DOHH2 (cell line): ENCODE data around the gene TMCC1.

Source experiments
- H3F3A ChIP-seq: fragments of 200-600 bp; sonication (generic), shearing (Covaris generic); 2 replicates; pipeline ENCODE4 v1.6.0; 2016; ENCODE audit warnings: antibody characterized with exemption, mild to moderate bottlenecking; ENCODE audit not compliant: control insufficient read depth, insufficient read depth
- H3K27ac ChIP-seq: fragments of 200-600 bp; sonication (generic); 2 replicates; pipeline ENCODE4 v1.5.1; 2014; ENCODE audit warnings: low read depth, mild to moderate bottlenecking, low read length, moderate library complexity
- H3K27me3 ChIP-seq: fragments of 200-600 bp; sonication (generic); 2 replicates; pipeline ENCODE4 v1.6.1; 2014; ENCODE audit warnings: mild to moderate bottlenecking, low read length, mixed read lengths; ENCODE audit not compliant: control insufficient read depth
- H3K36me3 ChIP-seq: fragments of 200-600 bp; sonication (generic); 2 replicates; pipeline ENCODE4 v1.6.1; 2014; ENCODE audit warnings: mild to moderate bottlenecking, low read length, moderate library complexity, mixed read lengths; ENCODE audit not compliant: control insufficient read depth
- H3K4me1 ChIP-seq: fragments of 200-600 bp; sonication (generic); 2 replicates; pipeline ENCODE4 v1.6.1; 2014; ENCODE audit warnings: mild to moderate bottlenecking, low read length, mixed read lengths; ENCODE audit not compliant: control insufficient read depth
- H3K4me2 ChIP-seq: fragments of 200-600 bp; sonication (generic); 2 replicates; pipeline ENCODE4 v1.6.0; 2014; ENCODE audit warnings: mild to moderate bottlenecking, low read length, moderate library complexity
- H3K4me3 ChIP-seq: fragments of 200-600 bp; sonication (generic); 2 replicates; pipeline ENCODE4 v1.5.1; 2014; ENCODE audit warnings: mild to moderate bottlenecking, low read length, mixed read lengths
- H3K79me2 ChIP-seq: fragments of 200-600 bp; sonication (generic); 2 replicates; pipeline ENCODE4 v1.6.1; 2014; ENCODE audit warnings: mild to moderate bottlenecking, low read length, mixed read lengths; ENCODE audit not compliant: control insufficient read depth
- H3K9me2 ChIP-seq: fragments of 200-600 bp; sonication (generic); replicated peaks from 2 replicates; pipeline ENCODE4 v1.6.1; 2014; ENCODE audit warnings: mild to moderate bottlenecking, low read length, mixed read lengths; ENCODE audit not compliant: control insufficient read depth
- H3K9me3 ChIP-seq: fragments of 200-600 bp; sonication (generic); 2 replicates; pipeline ENCODE4 v1.6.1; 2014; ENCODE audit warnings: antibody characterized with exemption, low read length, mixed read lengths; ENCODE audit not compliant: control insufficient read depth, insufficient read depth
- H4K20me1 ChIP-seq: fragments of 200-600 bp; sonication (generic); 2 replicates; pipeline ENCODE4 v1.6.0; 2014; ENCODE audit warnings: low read depth, mild to moderate bottlenecking, antibody characterized with exemption, low read length, moderate library complexity; ENCODE audit not compliant: control insufficient read depth, insufficient read depth
- EZH2phosphoT487 ChIP-seq: fragments of 200-600 bp; sonication (generic); IDR thresholded peaks from 2 replicates; pipeline ENCODE4 v1.6.1; 2017; ENCODE audit warnings: borderline replicate concordance, mild to moderate bottlenecking, antibody characterized with exemption, low read length, moderate library complexity, mixed read lengths
- TF ChIP-seq, protein P1 (sequence below): fragments of 200-600 bp; sonication (generic); IDR thresholded peaks from one replicate; pipeline ENCODE4 v1.5.1; 2014; ENCODE audit warnings: antibody characterized with exemption, mild to moderate bottlenecking, low read depth, low read length; ENCODE audit not compliant: poor library complexity, severe bottlenecking

The TMCC1 gene

GRCh38 chr3:129739634-129740033 lies 153.9 kb downstream of the TMCC1 start:
- no peaks in the 10 kb centered on the region for H3K27me3 ChIP-seq
- H3F3A ChIP-seq = no peaks in the 10 kb centered on the region
- H3K27ac ChIP-seq = no peak overlapping the region
- no peaks in the 10 kb centered on the region for H4K20me1 ChIP-seq
- H3K9me2 ChIP-seq = no peaks in the 10 kb centered on the region
- TF ChIP-seq EZH2phosphoT487 = no peak
- TF ChIP-seq, protein P1, sequence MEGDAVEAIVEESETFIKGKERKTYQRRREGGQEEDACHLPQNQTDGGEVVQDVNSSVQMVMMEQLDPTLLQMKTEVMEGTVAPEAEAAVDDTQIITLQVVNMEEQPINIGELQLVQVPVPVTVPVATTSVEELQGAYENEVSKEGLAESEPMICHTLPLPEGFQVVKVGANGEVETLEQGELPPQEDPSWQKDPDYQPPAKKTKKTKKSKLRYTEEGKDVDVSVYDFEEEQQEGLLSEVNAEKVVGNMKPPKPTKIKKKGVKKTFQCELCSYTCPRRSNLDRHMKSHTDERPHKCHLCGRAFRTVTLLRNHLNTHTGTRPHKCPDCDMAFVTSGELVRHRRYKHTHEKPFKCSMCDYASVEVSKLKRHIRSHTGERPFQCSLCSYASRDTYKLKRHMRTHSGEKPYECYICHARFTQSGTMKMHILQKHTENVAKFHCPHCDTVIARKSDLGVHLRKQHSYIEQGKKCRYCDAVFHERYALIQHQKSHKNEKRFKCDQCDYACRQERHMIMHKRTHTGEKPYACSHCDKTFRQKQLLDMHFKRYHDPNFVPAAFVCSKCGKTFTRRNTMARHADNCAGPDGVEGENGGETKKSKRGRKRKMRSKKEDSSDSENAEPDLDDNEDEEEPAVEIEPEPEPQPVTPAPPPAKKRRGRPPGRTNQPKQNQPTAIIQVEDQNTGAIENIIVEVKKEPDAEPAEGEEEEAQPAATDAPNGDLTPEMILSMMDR = no peak
- H3K9me3 ChIP-seq = no peaks in the 10 kb centered on the region
- H3K4me2 ChIP-seq = no peak overlapping the region
- H3K36me3 ChIP-seq = no peaks in the 10 kb centered on the region
- H3K4me1 ChIP-seq = no peaks in the 10 kb centered on the region
- H3K79me2 ChIP-seq = no peaks in the 10 kb centered on the region
- H3K4me3 ChIP-seq = no peak overlapping the region

GRCh38 chr3:129738172-129738571 lies 155.3 kb downstream of the TMCC1 start:
- Histone ChIP-seq H3K4me1 (no peaks in the 10 kb centered on the region), H3K4me3 (no peak overlapping the region)

GRCh38 chr3:129736070-129736469 lies 157.4 kb downstream of the TMCC1 start:
- Histone ChIP-seq H3K4me1 (no peaks in the 10 kb centered on the region), H3K4me2 (no peak overlapping the region), H3K36me3 (no peaks in the 10 kb centered on the region), H3K9me2 (no peaks in the 10 kb centered on the region), H3K27ac (no peak overlapping the region), H4K20me1 (no peaks in the 10 kb centered on the region), H3F3A (no peaks in the 10 kb centered on the region), H3K4me3 (no peak overlapping the region), H3K79me2 (no peaks in the 10 kb centered on the region), H3K9me3 (no peaks in the 10 kb centered on the region), H3K27me3 (no peaks in the 10 kb centered on the region)
- no peak for TF ChIP-seq EZH2phosphoT487
- TF ChIP-seq, protein P1 = no peak

More at GRCh38 chr3:129738172-129738571, 155.3 kb downstream of the TMCC1 start:
- Histone ChIP-seq H3K9me2 (no peaks in the 10 kb centered on the region), H3K36me3 (no peaks in the 10 kb centered on the region), H4K20me1 (no peaks in the 10 kb centered on the region), H3K4me2 (no peak overlapping the region), H3K9me3 (no peaks in the 10 kb centered on the region), H3K27me3 (no peaks in the 10 kb centered on the region), H3F3A (no peaks in the 10 kb centered on the region), H3K79me2 (no peaks in the 10 kb centered on the region), H3K27ac (no peak overlapping the region)
- TF ChIP-seq, protein P1 = no peak
- TF ChIP-seq EZH2phosphoT487 = no peak
